HG02759 (cell line): ENCODE results near the gene CLIP1.
"Not testable (repeated sequence)": the region's sequence is repeated elsewhere in the genome, so short reads cannot be mapped to it uniquely, and the experiment has no call there.

Experiments
- ATAC-seq: cut with Tn5 transposase; IDR thresholded peaks from one replicate; pipeline ENCODE4 v1.9.1; 2021; ENCODE audit warnings: mild to moderate bottlenecking, moderate library complexity; ENCODE audit not compliant: unreplicated experiment

Gene CLIP1

GRCh38 chr12:122437656-122438121 is 15.2 kb upstream of the CLIP1 start:
- no peak for ATAC-seq

- ATAC-seq, result no peak
These were observed 12.7 kb upstream of the CLIP1 start for GRCh38 chr12:122435186-122435585.

GRCh38 chr12:122429043-122429442 is 6.6 kb upstream of the CLIP1 start:
- not testable (repeated sequence) for ATAC-seq

- ATAC-seq, result no peak
These were observed 4.9 kb upstream of the CLIP1 start for GRCh38 chr12:122427403-122427802.

- no peak for ATAC-seq
These were observed 1.0 kb upstream of the CLIP1 start for GRCh38 chr12:122423258-122424165.

GRCh38 chr12:122422730-122423257 is 325 bp upstream of the CLIP1 start:
- ATAC-seq, result peak; percentile 3

GRCh38 chr12:122421187-122421820 is 1.2 kb downstream of the CLIP1 start:
- ATAC-seq, result no peak

- no peak for ATAC-seq
These were observed 1.9 kb downstream of the CLIP1 start for GRCh38 chr12:122420471-122421162.

- not testable (repeated sequence) for ATAC-seq
These were observed 3.4 kb downstream of the CLIP1 start for GRCh38 chr12:122419094-122419493.

- ATAC-seq, result not testable (repeated sequence)
These were observed 6.8 kb downstream of the CLIP1 start for GRCh38 chr12:122415665-122416064.

- no peak for ATAC-seq
These were observed 8.7 kb downstream of the CLIP1 start for GRCh38 chr12:122413516-122414404.

- no peak for ATAC-seq
These were observed 9.5 kb downstream of the CLIP1 start for GRCh38 chr12:122412851-122413433.

GRCh38 chr12:122411537-122411936 is 10.9 kb downstream of the CLIP1 start:
- ATAC-seq, result no peak

GRCh38 chr12:122407208-122407607 is 15.3 kb downstream of the CLIP1 start:
- ATAC-seq, result no peak

GRCh38 chr12:122406701-122407164 is 15.7 kb downstream of the CLIP1 start:
- ATAC-seq, result no peak

- ATAC-seq, result no peak
These were observed 18.6 kb downstream of the CLIP1 start for GRCh38 chr12:122403831-122404230.

- ATAC-seq, result peak; percentile 55
These were observed 19.2 kb downstream of the CLIP1 start for GRCh38 chr12:122403115-122403770.

GRCh38 chr12:122402264-122402663 is 20.2 kb downstream of the CLIP1 start:
- ATAC-seq, result no peak
